HG03280 (cell line): ENCODE data around the gene NKD1.

Experiments
- ATAC-seq: cut with Tn5 transposase; IDR thresholded peaks from one replicate; pipeline ENCODE4 v1.9.1; 2021; ENCODE audit warnings: mild to moderate bottlenecking, moderate library complexity; ENCODE audit not compliant: unreplicated experiment

NKD1 gene

DNA sequence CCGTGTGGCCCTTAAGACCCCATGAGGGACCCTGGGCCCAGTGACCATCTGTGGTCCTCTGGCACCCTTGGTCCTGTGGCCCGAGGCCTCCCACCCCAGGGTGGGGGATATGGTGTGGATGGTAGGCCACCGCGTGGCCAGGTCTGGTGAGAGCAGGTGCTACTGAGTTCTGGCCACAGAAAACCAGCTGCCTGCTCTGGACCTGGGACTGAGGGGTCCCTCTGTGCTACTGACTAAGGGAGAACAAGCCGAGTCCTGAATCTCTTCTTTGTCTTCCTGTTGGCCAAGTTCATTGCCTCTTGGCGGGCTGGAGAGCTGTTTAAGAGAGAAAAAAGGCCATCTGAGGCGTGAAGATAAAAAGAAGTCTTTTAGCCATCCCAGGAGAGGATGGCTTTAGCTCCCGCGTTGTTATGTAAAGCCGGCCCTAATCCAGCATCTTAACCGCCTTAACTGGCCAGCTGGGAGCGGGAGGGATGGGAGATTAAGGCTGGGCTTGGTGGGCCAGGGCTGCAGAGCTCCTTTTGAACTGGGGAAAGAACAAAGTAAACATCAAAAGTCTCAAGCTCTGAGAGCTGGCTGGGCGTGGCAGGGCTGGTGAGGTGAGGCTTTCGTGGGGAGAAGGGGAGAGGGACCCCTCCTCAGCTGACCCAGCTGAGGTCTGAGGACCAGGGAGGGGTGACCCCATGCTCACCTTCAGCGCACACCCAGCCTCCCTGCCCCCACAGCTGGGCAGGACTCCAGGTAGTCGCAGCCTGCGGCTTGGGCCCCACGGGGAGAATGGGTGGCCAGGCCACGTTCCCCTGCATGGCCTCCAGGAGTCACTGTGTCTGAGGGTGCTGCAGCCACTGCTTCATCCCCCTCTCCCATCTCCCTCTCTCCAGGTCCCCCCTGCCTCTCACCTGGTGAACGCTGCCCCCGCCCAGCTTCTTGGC lies 62.4 kb downstream of the NKD1 start:
- ATAC-seq = no peak

DNA sequence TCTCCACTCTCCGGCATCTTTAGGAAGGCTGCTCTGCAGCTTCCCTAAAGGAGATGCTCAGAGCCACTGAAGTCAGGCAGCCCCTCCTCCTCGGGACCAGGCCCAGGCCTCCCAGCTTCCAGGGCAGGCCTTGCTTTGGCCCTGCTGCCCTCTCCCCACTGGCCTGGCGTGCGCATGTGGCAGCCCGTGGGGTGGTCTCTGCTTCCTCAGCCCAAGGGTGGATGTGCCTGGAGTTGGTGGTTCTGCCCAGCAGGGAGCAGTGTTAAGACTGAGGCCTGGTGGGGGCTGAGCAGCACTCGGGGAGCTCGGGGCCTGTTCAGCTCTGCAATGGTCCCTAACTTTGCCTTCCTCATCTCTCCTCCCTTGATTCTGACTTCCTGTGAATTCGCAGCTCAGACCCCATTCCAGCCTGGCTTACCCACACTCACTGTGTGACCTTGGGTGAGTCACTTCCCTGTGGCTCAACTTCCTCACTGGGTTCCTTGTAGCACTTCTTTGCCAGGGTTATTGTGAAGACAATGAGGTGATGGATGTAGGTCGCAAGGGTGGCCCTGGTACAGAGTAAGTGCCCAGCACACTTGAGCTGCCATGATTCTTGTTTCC lies 63.2 kb downstream of the NKD1 start:
- no peak for ATAC-seq

DNA sequence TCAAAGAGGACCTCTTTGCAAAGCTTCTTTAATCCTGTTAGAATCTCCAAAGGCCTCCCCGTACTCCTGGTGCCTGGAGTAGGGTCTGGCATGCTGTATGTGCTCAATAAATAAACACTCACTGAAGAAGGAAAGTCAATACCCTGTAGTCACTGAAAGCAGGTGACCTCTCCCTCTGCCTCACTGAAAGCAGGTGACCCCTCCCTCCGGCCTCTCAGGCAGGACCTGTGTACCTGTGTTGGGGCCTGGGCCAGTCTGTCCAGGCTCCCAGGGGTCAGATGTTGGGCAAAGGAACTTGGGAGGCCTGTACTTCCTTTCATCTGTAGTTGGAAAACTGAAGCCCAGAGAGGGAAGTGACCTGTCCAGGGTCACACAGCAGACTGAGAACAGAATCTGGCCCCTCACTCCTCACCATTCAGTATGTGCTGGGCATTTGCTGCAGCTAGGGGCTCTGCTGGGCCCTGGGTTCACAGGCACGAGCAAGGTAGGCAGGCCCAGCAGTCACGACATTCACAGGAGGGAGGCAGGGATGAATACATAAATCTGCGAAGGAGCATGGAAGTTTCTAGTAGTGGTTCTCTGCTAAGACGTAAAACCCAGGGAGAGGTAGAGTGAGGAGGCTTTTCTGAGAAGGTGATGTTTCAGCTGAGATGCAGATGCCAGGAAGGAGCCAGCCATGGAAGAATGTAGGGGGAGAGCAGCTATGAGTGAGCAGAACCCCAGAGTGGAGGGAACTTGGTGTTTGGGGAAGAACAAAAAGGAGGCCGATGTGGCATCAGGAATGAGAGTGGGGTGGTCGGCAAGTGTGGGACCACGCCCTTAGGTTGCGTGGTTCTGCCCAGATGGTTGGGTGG lies 64.0 kb downstream of the NKD1 start:
- ATAC-seq = no peak

DNA sequence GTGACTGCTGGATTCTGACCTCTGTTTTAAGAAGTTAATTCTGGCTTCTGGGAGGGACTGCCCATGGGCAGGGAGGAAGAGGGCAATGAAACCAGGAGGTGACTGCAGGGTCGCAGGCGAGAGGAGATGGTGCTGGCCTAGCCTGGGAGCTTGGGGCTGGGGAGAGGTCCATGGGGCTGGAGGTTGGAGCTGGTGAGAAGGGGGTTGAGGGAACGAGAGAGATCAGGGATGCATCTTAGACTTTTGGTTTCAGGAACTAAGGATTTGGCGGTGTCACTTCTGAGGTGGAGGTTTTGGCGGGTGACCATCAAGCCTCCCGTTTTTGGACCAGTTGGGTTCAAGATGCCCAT lies 64.6 kb downstream of the NKD1 start:
- ATAC-seq = no peak

DNA sequence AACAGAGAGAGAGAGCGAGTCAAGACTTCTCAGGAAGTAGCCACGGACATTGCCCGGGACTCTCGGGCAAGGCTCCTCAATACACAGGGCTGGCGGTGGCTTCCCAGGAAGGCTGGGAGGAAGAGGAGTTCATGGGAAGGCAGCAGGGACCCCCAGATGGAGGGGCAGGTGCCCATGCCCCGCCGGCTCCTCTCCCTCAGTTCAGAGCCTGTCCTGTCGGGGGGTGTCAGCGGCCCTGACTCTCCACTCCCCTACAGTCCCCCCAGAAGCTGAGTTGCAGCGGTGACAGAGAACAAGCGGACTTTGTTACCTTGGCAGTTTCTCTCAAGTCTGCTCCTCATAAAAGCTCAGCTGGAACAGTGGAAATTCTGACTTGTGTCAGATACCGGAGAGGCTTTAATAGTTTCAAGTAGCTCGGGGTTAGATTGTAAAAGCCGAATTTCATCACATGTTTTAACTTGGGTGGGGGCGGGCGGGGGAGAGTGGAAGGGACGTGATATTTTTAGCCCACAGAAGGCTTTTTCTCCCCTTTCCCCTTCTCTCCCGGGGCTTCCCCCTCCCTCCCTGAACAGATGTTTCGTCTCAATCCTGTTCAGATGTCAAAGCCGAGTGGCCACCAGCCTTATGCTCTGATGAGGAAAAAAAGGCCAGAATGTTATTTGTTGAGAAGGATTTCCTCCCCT lies 65.2 kb downstream of the NKD1 start:
- ATAC-seq = no peak

DNA sequence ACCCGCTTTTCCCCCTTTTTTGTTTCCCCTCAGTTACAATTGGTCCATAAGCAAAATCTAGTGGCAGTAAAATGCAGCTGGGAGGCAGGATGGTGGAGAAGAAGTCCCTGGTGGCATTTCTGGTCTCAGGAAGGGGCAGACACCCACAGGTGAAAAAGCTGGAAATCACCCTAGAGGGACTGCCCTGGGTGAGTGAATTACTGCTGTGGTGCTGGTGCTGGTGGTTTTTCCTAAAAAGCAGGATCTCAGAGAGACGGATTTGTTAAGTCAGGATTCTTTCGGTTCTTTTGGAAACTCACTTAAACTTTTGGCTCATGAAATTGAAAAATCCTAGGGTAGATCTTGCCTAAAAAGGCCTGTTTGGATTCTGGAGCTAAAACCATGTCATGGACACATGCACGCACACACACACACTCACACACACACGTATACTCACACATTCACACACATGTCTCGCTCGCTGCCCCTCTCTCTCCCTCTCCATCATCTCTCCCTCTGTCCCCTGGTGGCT lies 65.8 kb downstream of the NKD1 start:
- ATAC-seq = no peak

DNA sequence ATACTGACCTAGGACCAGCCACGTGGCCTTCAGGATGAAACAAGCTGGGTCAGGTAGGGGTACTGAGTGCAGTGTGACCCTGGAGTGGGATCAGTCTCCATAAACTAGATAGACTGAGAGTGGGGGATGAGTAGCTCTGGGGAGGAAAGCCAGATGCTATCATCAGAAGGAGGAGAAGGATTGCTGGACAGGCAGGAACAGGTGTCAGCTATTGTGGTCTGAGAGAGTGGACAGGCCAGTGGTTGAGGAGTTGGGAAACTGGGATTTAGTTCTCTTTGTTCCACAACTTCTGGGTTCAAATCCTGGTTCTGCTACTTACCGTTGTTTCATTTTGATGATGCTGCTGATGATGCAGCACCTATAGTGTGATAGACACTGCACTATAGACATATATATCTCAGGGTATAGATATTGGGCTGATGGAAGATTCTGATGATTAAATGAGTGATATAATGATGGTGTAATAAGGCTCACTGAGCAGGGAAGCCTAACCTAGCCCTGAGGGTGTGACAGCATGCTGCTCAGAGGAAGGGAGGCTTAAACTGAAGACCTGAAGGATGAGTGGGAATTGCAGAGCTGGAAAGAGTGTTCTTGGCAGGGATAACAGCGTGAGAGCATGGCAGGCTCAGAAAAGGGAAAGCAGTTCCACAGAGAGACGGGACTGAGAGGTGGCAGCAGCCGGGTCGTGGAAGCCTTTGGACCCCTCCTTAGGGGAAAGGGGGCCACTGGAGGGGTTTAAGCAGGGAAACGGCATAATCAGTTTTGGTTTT lies 66.9 kb downstream of the NKD1 start:
- no peak for ATAC-seq

DNA sequence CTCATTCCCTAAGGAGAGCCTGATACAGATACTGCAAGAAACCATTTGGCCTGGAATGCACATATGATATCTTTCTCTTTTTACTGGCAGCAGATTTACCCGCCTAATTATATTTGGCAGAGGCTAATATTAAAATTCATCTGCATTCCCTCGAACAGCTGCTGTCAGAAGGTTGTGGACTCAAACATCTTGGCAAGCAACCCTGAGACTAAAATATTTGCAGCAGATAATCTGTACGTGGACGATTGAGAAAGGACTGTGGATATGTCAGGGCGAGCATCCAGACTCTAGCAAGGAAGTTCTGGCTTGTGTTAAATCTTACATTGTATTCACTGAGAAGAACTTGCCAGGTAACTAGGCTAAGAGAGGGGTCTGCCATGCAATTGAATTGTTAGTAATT lies 67.7 kb downstream of the NKD1 start:
- no peak for ATAC-seq

DNA sequence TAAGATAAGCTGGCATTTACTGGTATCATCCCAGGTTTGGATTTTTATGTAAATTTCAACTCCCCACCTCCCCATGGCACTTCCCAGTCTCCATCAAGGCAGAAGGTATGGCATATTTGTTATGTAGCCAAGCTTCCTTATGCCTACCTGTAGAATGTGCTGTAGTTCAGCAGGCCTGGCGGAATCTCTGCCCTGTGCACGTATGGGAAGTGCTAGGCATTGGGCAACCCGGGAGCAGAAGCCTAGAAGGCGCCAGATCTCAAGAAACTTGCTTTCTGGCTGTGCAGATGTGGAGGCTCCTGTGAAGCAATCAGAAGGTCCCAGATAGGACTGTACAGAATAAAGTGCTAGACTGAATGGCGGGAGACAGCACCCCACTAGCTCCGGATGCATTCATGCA lies 68.2 kb downstream of the NKD1 start:
- no peak for ATAC-seq

DNA sequence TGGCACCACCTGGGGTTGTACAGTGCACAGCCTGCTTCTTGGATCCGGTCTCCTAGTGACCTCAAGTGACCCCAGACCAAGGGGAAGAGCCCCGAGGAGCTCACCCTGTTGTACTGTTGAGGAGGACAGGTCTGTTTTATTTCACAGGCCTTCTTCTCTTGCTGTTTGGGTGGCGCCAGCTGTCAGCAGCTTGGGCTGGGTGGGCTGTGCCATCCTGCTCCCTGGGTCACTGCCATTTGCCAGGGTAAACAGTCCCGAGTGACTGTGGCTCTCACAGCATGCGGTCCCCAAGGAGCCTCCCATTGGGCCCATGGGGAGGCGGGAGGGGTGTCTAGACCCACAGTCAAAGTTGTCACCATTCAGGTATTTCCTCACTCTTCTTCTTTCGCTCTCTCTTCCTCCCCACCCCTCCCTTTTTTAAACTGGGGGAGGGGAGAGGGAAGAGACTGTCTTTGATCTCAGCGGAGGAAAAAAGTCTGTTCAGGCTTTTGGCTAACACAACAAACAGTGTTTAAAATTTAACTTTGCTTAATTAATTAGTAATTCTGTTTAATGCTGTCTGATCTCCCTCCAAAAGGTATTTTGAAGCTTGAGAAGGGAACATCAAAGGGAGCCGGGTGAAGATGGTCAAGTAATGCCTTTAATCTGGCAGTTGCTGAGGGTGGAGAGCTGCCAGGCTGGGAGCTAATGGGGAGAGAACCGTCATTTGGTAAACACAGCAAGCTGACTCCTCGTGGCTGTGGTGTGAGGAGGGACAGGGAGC lies 68.9 kb downstream of the NKD1 start:
- ATAC-seq = no peak

DNA sequence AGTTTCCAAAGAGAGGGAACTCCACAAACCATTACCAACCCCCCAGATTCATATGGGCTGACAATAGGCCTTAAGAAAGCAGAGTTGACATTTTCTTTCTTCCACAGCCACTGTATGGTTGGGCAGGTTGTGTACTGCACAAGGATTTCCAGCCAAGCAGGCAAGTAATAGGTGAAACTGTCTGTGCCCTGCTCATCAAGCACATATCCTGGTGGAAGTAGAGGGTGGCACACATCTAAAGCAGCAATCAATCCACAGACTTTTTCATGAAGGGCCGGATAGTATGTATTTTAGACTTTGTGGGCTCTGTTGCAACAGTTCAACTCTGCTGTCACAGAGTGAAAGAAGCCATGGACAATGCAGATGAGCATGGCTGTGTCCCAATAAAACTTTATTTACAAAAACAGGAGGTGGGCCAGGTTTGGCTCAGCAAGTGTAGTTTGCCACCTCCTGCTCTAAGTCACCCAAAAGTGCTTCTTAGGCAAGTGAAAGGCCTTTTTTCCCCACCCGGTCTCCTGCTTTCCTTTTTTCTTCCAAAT lies 69.5 kb downstream of the NKD1 start:
- ATAC-seq = no peak

DNA sequence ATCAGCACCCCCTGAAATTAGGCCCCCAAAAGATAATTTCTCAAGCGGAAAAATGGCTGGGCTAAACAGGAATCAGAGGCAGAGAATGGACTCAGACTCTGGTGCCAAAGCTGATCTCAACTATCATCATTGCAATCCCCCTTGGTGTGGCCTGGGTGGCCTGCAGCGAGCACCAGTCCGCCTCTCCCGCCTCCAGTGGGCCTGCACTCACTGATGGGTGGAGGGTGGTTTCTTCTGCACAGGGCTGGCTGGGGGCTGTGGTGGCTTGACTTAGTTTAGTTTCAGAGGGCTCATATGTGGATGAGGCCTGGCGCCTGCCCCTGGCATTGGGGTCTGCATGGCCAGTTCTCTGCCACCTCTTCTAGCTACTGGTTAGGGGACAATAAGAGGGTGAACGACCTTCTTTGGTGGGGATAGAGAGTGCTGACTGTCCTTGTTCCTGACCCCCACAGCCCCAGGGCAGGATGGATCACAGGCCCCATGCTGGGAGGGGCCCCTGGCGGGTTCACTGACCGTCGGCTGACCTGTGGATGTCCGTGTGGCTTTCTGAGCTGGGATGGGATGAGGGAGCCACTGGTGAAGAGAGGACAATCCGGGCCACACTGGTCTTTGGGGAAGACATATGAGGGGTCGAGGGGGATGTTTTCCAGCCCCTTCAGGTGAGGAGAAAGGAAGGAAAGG lies 70.2 kb downstream of the NKD1 start:
- ATAC-seq = no peak

DNA sequence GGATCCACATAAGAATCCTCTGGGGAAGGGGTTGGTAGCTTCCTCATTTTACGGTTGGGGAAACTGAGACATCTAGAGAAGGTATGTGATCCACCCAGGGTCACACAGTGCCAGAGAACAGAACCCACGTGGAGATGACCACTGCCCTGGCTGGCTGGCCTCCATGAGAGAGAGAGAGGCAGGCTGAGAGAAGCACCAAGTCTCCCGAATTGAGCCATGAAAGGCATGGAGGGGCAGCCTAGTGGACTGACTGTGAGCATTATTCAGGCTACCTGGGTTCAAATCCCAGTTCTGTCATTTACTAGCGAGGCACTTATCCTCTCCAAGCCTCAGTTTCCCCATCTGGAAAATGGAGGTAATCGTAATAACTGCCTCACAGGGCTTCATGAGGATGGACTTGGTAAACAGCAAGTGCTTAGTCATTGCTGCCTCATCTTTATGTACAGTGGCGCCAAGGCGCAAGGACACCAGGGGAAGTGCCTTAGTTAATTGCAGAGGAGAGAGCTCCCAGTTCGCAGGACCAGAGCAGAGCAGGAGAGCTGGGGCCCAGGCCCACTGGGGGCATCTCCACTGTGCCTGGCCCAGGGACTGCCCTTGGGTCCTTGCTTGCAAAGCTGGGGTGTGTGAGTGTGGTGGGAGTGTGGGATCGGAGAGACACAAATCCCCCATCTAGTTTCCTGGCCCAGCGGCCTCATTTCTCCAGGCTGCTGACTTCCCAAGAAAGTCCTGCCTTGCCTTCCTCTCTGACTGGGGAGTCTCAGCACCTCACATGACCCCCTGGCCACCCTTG lies 71.7 kb downstream of the NKD1 start:
- no peak for ATAC-seq

DNA sequence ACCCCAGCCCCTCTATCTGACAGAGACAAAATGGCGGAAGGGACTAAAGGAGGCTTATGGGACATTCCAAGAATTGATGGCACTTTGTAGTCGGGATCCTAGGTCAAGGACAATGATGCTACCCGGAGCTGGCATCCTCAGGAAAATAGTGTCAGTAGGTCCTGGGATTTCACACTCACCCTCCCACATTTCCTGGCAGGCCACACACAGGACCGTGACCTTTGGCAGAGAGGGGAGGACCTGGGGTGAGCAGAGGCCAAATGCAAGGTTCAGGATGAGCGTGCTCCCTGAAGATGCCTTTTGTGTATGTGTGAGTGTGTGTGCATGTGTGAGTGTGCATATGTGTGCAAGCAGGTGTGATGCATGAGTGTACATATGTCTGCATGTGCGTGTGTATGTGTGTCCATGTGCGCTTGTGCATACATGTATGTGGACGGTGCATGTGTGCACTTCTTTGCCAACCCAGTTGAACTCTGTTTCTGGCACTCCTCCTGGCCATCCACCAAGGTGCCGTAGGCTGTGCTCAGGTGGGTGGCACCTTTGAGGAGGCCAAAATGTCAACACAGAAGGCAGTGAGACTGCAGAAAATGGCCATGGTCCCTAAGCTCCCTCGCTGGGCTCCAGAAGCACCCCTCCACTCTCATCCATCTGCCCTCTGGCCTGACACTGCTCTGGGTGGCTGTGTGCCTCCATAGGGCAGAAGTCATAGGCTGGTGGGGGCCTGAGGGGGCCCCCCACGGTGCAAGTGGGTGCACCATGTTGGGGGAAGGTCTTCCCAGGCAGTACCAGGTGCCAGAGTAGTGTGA lies 72.7 kb downstream of the NKD1 start:
- ATAC-seq = no peak

DNA sequence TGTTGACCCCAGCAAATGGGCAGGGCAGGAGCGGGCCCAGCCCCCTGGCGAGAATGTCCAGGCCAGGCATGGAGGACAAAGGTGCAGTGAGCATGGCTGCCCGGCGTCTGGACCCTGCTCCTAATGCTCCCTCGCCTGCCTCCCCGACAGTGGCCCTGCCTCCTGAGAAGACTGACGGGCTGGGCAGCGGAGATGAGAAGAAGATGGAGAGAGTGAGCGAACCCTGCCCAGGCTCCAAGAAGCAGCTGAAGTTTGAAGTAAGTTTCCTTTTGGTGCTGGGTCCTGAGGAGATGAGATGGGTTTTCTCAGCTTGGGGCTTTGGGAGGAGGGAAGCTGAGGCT lies 73.2 kb downstream of the NKD1 start:
- ATAC-seq = no peak

DNA sequence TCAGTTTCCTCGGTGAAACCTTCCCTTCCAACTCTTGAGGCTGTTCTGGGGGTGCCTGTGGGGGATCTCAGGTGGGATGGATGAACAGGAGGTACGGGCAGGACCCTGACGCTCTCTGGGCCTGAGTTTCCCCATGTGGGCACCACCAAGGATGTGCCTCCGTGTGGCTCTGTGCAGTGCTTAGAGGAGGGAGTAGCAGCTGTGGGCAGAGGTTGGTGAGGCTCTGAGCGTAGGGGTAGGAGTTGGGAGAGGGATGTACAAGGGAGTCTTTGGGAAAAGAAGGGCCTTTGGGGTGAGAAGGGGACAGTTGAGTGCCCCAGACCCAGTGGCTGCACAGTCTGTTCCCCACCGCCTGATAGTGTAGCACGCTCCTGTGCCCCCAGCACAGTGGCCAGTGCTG lies 73.8 kb downstream of the NKD1 start:
- ATAC-seq = no peak
